MM.1S (cell line): ENCODE measurements around the gene GCK.

Source experiments
- DNase-seq: peaks from one replicate; pipeline ENCODE4 v3.0.0-alpha.2; 2015
- H2AFZ ChIP-seq: fragments of 300-600 bp; sonication (generic); 2 replicates; pipeline ENCODE4 v1.6.0; 2016; ENCODE audit warnings: antibody characterized with exemption, low read length
- H3F3A ChIP-seq: fragments of 300-600 bp; sonication (generic); 2 replicates; pipeline ENCODE4 v1.6.1; 2016; ENCODE audit warnings: mild to moderate bottlenecking, antibody characterized with exemption, low read length, moderate library complexity, mixed read lengths; ENCODE audit not compliant: insufficient read depth
- H3K27ac ChIP-seq: fragments of 300-600 bp; sonication (generic); 2 replicates; pipeline ENCODE4 v1.5.1; 2016; ENCODE audit warnings: mild to moderate bottlenecking, low read length
- H3K27me3 ChIP-seq: fragments of 300-600 bp; sonication (generic); replicated peaks from 2 replicates; pipeline ENCODE4 v1.6.0; 2016; ENCODE audit warnings: low read length; ENCODE audit not compliant: insufficient read depth
- H3K36me3 ChIP-seq: fragments of 300-600 bp; sonication (generic); replicated peaks from 2 replicates; pipeline ENCODE4 v1.6.1; 2016; ENCODE audit warnings: mild to moderate bottlenecking, low read length, mixed read lengths; ENCODE audit not compliant: insufficient read depth
- H3K4me1 ChIP-seq: fragments of 300-600 bp; sonication (generic); 2 replicates; pipeline ENCODE4 v1.6.1; 2016; ENCODE audit warnings: low read length, mixed read lengths
- H3K4me2 ChIP-seq: fragments of 300-600 bp; sonication (generic); 2 replicates; pipeline ENCODE4 v1.6.0; 2016; ENCODE audit warnings: low read depth, low read length
- H3K4me3 ChIP-seq: fragments of 300-600 bp; sonication (generic); 2 replicates; pipeline ENCODE4 v1.5.1; 2016; ENCODE audit warnings: low read length, mixed read lengths
- H3K79me2 ChIP-seq: fragments of 300-600 bp; sonication (generic); 2 replicates; pipeline ENCODE4 v1.6.1; 2016; ENCODE audit warnings: mixed run types, low read length, mixed read lengths
- H3K9ac ChIP-seq: fragments of 300-600 bp; sonication (generic); 2 replicates; pipeline ENCODE4 v1.6.1; 2016; ENCODE audit warnings: low read length, mixed read lengths
- H3K9me2 ChIP-seq: fragments of 300-600 bp; sonication (generic); replicated peaks from 2 replicates; pipeline ENCODE4 v1.6.1; 2016; ENCODE audit warnings: mild to moderate bottlenecking, low read length, mixed read lengths; ENCODE audit not compliant: insufficient read depth
- H3K9me3 ChIP-seq: fragments of 300-600 bp; sonication (generic); replicated peaks from 2 replicates; pipeline ENCODE4 v1.6.1; 2016; ENCODE audit warnings: mild to moderate bottlenecking, low read length, mixed read lengths; ENCODE audit not compliant: insufficient read depth
- H4K20me1 ChIP-seq: fragments of 300-600 bp; sonication (generic); 2 replicates; pipeline ENCODE4 v1.6.1; 2016; ENCODE audit warnings: mild to moderate bottlenecking, low read length, moderate library complexity, mixed read lengths; ENCODE audit not compliant: insufficient read depth
- EZH2 ChIP-seq: fragments of 300-600 bp; sonication (generic); optimal IDR thresholded peaks from 2 replicates; pipeline ENCODE3; 2017; ENCODE audit warnings: low read depth, mild to moderate bottlenecking, antibody characterized with exemption, low read length, mixed read lengths
- EZH2phosphoT487 ChIP-seq: fragments of 300-600 bp; sonication (generic); IDR thresholded peaks from 2 replicates; pipeline ENCODE4 v1.6.1; 2018; ENCODE audit warnings: antibody characterized with exemption, low read length
- TF ChIP-seq, protein P1 (sequence below): fragments of 300-600 bp; sonication (generic); IDR thresholded peaks from 2 replicates; pipeline ENCODE4 v1.5.1; 2016; ENCODE audit warnings: antibody characterized with exemption, low read length, mixed read lengths

The GCK gene

DNA sequence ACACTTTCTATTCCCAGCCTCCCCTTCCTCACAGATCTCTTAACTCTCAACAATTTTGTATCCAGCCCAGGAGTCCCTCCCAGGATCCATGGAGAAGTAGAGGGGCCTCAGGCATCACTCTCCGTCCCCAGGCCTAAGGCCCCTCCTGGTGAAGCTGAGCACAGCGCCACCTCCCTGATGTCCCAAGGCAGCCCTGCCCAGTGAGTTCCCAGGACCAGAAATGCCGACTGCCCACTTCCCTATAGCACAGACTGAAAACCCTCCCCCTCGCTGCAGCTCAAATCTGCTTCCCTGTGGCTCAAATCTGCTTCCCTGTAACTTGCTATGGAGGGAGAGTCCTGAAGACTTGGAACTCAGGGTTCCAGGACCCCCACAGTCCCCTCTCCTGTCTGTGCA, 47.1 kb upstream of the GCK start:
- DNase-seq: no peak
- Histone ChIP-seq H3K79me2 (no peaks in the 10 kb centered on the region), H3K4me1 (no peaks in the 10 kb centered on the region), H3K9me3 (no peaks in the 10 kb centered on the region), H3K27ac (no peak overlapping the region), H3F3A (no peaks in the 10 kb centered on the region), H4K20me1 (no peaks in the 10 kb centered on the region), H2AFZ (no peak overlapping the region), H3K4me2 (no peak overlapping the region), H3K9ac (no peak overlapping the region), H3K36me3 (no peaks in the 10 kb centered on the region), H3K9me2 (no peaks in the 10 kb centered on the region), H3K27me3 (peaks cover 94% of the 10 kb centered on the region), H3K4me3 (no peak overlapping the region)
- TF ChIP-seq, protein P1, sequence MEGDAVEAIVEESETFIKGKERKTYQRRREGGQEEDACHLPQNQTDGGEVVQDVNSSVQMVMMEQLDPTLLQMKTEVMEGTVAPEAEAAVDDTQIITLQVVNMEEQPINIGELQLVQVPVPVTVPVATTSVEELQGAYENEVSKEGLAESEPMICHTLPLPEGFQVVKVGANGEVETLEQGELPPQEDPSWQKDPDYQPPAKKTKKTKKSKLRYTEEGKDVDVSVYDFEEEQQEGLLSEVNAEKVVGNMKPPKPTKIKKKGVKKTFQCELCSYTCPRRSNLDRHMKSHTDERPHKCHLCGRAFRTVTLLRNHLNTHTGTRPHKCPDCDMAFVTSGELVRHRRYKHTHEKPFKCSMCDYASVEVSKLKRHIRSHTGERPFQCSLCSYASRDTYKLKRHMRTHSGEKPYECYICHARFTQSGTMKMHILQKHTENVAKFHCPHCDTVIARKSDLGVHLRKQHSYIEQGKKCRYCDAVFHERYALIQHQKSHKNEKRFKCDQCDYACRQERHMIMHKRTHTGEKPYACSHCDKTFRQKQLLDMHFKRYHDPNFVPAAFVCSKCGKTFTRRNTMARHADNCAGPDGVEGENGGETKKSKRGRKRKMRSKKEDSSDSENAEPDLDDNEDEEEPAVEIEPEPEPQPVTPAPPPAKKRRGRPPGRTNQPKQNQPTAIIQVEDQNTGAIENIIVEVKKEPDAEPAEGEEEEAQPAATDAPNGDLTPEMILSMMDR: no peak
- TF ChIP-seq EZH2phosphoT487: no peak
- no peak for TF ChIP-seq EZH2

DNA sequence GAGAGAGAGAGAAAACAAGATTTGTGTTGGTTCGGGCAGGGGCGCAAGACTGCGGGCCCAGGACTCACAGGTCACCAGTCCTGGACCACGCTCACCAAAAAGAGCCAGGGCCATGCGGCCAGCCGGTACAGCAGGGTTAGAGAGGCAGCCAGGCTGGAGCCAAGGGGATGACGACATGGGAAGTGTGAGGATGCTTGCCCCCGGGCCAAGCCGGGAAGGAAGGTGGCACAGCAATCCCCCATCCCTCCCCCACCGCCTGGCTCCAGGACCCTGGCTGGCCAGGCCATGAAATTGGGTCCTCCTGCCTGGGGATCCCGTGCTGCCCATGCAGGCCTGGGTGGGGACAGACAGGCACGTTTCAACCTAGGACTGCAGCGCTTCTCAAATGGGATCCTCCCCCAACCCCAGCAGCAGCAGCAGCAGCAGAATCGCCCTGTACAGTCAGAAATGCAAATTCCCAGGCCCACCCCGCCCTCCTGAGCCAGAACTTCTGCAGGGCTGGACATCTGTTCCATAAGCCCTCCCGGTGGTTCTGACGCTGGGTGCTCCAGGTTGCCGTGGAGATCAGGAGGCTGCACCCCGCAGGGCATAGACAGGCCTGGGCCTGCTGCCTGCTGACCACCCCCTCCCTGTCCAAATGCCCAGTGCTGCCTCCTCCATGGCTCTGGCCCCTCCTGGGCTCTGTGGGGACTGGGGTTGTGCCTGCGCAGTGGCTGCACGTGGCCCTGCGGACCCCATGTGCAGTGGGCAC, 46.5 kb upstream of the GCK start:
- H4K20me1 ChIP-seq: no peaks in the 10 kb centered on the region
- H3K79me2 ChIP-seq: no peaks in the 10 kb centered on the region
- H3K27me3 ChIP-seq: peaks cover 98% of the 10 kb centered on the region
- no peak overlapping the region for H3K9ac ChIP-seq
- no peak for DNase-seq
- H3K27ac ChIP-seq: no peak overlapping the region
- no peaks in the 10 kb centered on the region for H3F3A ChIP-seq
- H3K9me2 ChIP-seq: no peaks in the 10 kb centered on the region
- no peak for TF ChIP-seq EZH2phosphoT487
- TF ChIP-seq, protein P1: no peak
- TF ChIP-seq EZH2: no peak
- no peaks in the 10 kb centered on the region for H3K9me3 ChIP-seq
- H3K4me3 ChIP-seq: no peak overlapping the region
- no peaks in the 10 kb centered on the region for H3K4me1 ChIP-seq
- H2AFZ ChIP-seq: no peak overlapping the region
- no peak overlapping the region for H3K4me2 ChIP-seq
- H3K36me3 ChIP-seq: no peaks in the 10 kb centered on the region

DNA sequence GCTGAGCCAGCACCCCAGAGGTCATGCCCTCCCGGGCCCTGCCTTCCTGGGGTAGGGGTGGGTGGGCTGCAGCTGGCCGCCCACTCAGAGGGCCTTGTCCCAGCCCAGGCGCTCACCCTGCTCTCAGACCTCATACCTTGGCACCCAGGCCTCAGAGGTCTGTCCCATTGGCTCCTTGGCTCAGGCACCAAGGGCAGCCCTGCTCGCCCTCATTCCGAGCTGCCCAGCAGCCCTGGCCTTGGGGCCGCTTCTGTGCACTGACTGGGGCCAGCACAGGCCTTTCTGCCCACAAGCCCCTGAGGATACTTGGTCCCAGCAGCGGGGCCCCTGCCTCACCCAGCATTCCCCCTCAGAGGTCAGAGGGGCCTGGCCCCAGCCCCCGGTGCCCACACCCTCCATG, 45.8 kb upstream of the GCK start:
- Histone ChIP-seq H3K27ac (no peak overlapping the region), H2AFZ (no peak overlapping the region), H3F3A (no peaks in the 10 kb centered on the region), H3K27me3 (peaks cover 98% of the 10 kb centered on the region), H3K9me2 (no peaks in the 10 kb centered on the region), H3K9me3 (no peaks in the 10 kb centered on the region), H3K9ac (no peak overlapping the region), H3K4me2 (no peak overlapping the region), H3K4me3 (no peak overlapping the region), H3K36me3 (no peaks in the 10 kb centered on the region), H3K79me2 (no peaks in the 10 kb centered on the region), H3K4me1 (no peaks in the 10 kb centered on the region), H4K20me1 (no peaks in the 10 kb centered on the region)
- TF ChIP-seq, protein P1: no peak
- TF ChIP-seq EZH2: no peak
- TF ChIP-seq EZH2phosphoT487: no peak
- DNase-seq: no peak
